ENCODE results near the gene TSSK3. TPM values are rescaled to one million over a fixed set of nuclear protein-coding genes. Genes with fewer than 3 reads are reported as not detected.

TSSK3 gene
- total RNA-seq, 1 experiment from 2014 or later = 1.6 TPM

DNA sequence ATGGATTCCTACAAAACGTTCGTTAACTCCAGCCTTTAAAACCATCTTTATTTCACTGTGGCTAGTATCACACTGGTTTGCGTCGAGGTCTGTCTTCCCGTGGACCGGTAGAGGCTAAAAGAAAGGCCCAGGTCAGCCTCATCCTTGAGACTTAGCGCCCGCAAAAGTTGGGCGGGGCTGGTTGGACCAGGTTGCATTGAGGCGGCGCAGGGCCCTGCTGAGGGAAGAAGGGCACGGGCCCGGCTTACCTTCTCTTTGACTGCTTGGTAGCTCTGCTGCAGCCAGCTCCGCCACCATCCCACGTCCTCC is 31.4 kb downstream of the TSSK3 start:
- H3K27me3 Mint-ChIP-seq (ENCODE audit: low read depth) = no peaks in the 10 kb centered on the region
- Histone ChIP-seq H2BK20ac (ENCODE audit: low read depth, low read length, poor library complexity, severe bottlenecking) (no peak overlapping the region), H3K9me3 (ENCODE audit: control insufficient read depth, low read depth, low read length) (no peaks in the 10 kb centered on the region), H4K5ac (ENCODE audit: insufficient read length, low read depth, low read length) (no peak overlapping the region), H2AK5ac (ENCODE audit: insufficient read length, low read length) (no peak overlapping the region), H3K79me1 (ENCODE audit: insufficient read depth, low read depth, low read length, poor library complexity, severe bottlenecking) (peaks cover 5% of the 10 kb centered on the region), H3K4ac (ENCODE audit: low read depth, low read length) (no peak overlapping the region), H2BK5ac (ENCODE audit: insufficient read length, low read length) (no peak overlapping the region), H2BK120ac (ENCODE audit: low read depth, low read length, poor library complexity, severe bottlenecking) (no peak overlapping the region), H3K79me2 (ENCODE audit: insufficient read depth, low read length) (no peaks in the 10 kb centered on the region; the same call in 1 of the 2 replicates), H2BK15ac (ENCODE audit: low read depth, low read length) (no peak overlapping the region), H4K20me1 (ENCODE audit: control insufficient read depth, insufficient read depth, insufficient read length) (no peaks in the 10 kb centered on the region), H3K27me3 (ENCODE audit: insufficient read depth, low read length) (no peaks in the 10 kb centered on the region), H3K9ac (ENCODE audit: extremely low read depth, insufficient read length, low read length) (peak overlapping the region; percentile 91), H4K8ac (replicated peaks; ENCODE audit: insufficient read length, low read depth, low read length) (no peak overlapping the region), H2AFZ (ENCODE audit: low read length) (no peak overlapping the region), H3K56ac (ENCODE audit: insufficient read length, low read depth, low read length) (no peak overlapping the region), H3K23ac (ENCODE audit: insufficient read length, low read depth, low read length) (no peak overlapping the region), H2BK12ac (ENCODE audit: insufficient read length, low read depth, low read length) (no peak overlapping the region), H3K14ac (ENCODE audit: insufficient read depth, low read length) (peak overlapping the region; percentile 90), H3K18ac (ENCODE audit: insufficient read length, low read depth, low read length) (peak overlapping the region; percentile 83), H3T11ph (ENCODE audit: low read length) (no peak overlapping the region), H4K91ac (ENCODE audit: insufficient read length, low read depth, low read length) (no peak overlapping the region), H3K27ac (ENCODE audit: insufficient read length, low read depth, low read length) (no peak overlapping the region), H3K23me2 (ENCODE audit: insufficient read length, low read depth, low read length, poor library complexity, severe bottlenecking) (peaks cover 4% of the 10 kb centered on the region), H3K4me2 (ENCODE audit: insufficient read depth, insufficient read length, low read length) (peak overlapping the region; percentile 83), H3K4me1 (ENCODE audit: insufficient read depth, low read length) (peaks cover 5% of the 10 kb centered on the region; the same call in 1 of the 2 replicates)
- peak; percentile 60 for DNase-seq
- TF ChIP-seq, protein P1, sequence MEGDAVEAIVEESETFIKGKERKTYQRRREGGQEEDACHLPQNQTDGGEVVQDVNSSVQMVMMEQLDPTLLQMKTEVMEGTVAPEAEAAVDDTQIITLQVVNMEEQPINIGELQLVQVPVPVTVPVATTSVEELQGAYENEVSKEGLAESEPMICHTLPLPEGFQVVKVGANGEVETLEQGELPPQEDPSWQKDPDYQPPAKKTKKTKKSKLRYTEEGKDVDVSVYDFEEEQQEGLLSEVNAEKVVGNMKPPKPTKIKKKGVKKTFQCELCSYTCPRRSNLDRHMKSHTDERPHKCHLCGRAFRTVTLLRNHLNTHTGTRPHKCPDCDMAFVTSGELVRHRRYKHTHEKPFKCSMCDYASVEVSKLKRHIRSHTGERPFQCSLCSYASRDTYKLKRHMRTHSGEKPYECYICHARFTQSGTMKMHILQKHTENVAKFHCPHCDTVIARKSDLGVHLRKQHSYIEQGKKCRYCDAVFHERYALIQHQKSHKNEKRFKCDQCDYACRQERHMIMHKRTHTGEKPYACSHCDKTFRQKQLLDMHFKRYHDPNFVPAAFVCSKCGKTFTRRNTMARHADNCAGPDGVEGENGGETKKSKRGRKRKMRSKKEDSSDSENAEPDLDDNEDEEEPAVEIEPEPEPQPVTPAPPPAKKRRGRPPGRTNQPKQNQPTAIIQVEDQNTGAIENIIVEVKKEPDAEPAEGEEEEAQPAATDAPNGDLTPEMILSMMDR (conservative IDR thresholded peaks at IDR 0.05) = no peak
- H3K4me1 Mint-ChIP-seq = peaks cover 14 to 15% of the 10 kb centered on the region in 2 experiments
- peak overlapping the region; percentile 100 for H3K4me3 Mint-ChIP-seq
- H3K9me3 Mint-ChIP-seq = peaks cover 4 to 8% of the 10 kb centered on the region in 2 experiments; a peak in 4 of 5 replicates
- peak overlapping the region; percentile 100 for H3K27ac Mint-ChIP-seq
- no CpG with 5 or more reads among the region's 15 CpGs for whole genome bisulfite sequencing (ENCODE audit: extremely low coverage, insufficient read length, low lambda C conversion rate)
- H3K36me3 Mint-ChIP-seq (ENCODE audit: insufficient read depth in 1 of 3, low read depth in 3 of 3) = peaks cover 10 to 22% (median 17%) of the 10 kb centered on the region in 3 experiments

Data from H9 (cell line).